Cortex of kidney (tissue), 1 donor: ENCODE measurements around the gene DTYMK.

Source experiments
- DNase-seq: peaks from one replicate; lab custom pipeline; 2025; lab: John Stamatoyannopoulos, UW

Gene DTYMK

DNA sequence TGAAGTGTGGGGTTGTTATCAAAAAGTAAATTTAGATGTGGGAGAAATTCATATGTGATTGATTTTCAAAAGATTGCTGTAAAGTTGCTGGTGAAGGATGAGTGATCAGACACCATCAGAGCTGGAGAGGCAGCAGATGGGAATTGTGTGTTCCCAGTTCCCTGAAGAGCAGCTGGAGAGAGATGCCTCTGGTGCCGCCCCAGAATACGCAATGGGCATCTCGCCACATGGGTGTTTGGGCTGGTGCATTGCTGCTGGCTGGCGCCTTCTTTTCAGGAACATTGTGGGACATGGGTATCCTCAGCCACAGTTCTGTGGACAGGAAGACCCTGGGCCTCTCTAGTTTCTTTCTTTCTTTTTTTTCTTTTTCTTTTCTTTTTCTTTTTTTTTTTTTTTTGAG is 37.2 kb downstream of the DTYMK start:
- no peak for DNase-seq

DNA sequence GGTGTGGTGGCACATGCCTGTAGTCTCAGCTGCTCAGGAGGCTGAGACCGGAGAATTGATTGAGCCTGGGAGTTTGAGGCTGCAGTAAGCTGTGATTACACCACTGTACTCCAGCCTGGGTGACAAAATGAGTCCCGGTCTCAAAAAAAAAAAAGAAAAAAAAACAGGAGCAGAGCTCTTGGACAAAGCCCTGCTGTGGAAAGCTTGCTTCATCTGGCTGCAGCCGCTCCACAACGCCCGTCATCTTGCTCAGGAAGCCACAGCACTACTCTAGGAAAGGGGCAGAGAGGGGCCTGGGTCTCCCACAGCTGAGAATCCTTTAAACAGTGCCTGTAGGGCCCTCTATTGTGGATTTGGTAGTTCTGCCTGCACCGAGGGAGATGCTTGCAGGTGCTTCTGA is 38.2 kb downstream of the DTYMK start:
- no peak for DNase-seq

DNA sequence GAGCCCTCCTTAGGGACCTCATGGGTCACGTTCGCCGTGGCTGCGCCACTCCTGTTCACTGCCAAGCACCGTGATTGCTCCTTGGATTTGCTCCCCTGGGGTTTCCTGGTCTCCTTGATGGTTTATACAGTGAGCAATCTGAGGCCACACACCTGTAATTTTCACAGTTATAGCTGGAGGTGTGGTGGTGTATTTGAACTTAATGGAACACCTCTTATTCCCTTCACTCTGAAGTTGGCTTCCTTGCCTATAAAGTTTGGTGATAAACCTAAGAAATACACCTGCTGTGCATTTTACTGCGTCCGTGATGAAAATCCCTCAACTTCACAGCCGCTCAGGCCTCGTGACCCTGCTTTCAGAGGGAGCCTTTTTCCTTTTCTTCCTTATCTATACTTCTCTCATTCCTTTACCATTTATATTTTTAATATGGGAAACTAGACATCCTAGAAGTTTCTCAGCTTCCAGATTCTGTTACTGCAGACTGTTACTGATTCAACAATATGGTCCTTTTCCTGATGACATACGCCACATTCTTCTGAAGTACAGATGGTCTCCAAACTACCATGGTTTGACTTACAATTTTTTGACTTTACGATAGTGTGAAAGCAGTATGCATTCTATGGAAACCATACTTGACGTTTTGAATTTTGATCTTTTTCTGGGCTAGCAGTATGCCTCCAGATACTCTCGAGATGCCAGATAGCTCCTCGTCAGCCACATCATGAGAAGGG is 40.5 kb downstream of the DTYMK start:
- DNase-seq, result no peak

GRCh38 chr2:241645056-241645914 is 41.3 kb downstream of the DTYMK start:
- DNase-seq, result no peak

- no peak for DNase-seq
Measured at GRCh38 chr2:241641631-241642030, 45.0 kb downstream of the DTYMK start.

DNA sequence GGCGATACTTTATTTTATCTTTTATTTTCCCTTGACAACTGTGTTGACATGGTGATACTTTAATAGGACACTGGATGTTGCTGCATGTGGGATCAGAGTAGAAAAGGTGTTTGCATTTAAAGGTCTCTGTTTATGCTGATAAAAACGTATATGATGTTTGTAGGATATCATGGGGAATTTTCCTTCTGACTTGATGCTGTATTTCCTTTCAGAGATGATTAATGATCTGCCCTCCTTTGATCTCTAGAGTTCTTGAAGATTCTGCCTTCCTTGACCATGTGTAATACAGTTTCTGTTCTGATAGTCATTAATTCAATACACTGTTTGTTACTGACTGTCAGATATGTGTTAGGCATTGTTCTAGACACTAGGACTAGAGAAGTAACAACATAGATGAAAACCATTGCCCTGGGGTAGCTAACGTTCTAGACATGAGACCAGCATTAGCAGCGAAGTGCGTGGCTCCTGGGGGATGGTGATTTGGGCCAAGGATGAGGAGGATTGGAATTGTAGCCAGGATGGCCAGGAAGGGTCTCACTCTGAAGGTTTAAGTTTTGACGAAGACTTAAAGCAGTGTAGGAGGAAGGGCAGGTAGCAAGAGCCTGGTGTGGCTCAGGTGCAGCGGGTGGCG is 46.3 kb downstream of the DTYMK start:
- no peak for DNase-seq

- DNase-seq, result no peak
Measured at GRCh38 chr2:241639385-241639784, 47.2 kb downstream of the DTYMK start.

- no peak for DNase-seq
Measured at GRCh38 chr2:241638940-241639339, 47.7 kb downstream of the DTYMK start.

DNA sequence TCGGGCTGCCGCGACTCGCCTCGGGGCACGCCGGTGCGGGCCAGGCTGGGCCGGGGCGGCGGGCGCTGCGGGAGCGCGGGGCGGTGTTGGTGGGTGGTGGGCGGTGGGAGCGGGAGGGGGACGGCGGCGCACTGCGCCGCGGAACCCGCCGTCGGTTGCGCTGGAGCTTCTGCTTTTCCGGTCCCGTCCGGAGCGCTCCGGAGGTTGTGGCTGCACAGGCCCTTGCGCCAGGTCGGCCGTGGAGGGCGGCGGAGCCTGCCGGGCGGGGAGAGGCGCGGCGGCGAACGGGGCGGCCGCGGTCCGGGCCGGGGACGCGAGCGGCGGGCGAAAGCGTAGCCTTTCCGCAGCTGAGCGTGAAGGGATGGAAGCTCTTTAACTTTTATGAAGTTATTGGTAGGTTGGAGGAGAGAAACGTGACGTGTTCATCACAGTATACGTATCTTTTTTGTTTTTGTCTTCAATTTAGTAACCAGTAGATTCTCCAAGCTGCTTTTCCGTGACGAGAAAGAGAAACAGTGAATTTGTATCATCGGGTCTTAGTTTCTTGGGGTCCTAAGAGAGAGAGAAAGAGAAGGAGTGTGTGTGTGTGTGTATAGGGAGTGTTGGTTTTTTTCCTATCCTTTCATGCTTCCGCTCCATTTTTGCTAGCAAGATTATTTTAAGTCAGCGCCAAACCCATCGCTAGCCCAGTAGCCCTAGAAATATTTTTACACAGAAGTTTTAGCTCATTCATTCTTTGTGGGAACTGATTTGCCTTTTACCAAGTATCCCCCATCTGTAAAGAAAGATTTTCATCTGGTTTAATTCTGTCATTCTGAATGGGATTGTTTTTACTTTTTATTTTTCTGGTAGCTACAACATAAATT is 48.6 kb downstream of the DTYMK start:
- no peak for DNase-seq

DNA sequence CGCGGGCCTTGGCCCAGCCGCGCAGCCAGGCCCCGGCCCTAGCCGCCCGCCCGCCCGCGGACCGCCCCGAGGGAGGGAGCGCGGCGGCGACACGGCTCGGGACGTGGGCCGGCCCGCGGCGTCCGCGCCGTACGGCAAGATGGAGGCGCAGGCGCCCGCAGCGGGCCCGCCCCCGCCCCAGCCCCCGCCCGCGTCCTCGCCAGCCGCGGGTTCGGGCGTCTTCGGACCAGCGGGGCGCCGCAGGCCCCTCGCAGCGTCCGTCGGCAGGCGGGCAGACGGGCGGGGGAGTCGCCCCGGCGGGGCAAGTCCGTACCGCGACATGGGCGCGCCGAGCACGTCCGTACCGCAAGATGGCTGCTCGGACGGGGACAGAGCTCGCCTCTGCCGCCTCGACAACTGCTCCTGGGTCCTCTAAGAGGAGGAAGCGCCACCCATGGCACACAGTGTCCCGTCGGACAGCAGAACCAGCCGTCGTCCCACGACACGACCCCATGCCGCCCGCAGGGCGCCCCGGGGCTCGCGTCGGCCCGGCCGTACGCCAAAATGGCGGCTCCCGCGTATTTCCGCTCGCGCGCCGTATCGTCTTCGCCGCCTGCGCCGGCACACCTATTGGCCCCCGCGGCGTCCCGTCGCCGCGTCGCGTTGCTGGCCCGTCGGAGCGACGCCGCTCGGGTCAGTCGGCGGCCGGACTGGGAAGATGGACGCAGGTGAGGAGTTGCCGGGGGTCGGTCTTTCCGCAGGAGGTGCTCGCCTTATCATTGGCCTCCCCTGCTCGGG is 49.4 kb downstream of the DTYMK start, which contains the start of the genes ATG4B and THAP4:
ATG4B (plus strand) TSS at position 676 of the 777 bp plus-strand sequence; CDS start at position 698, 22 bp downstream.
THAP4 (minus strand) TSS at position 141 of the 777 bp plus-strand sequence. CDS start 141 bp downstream, outside the sequence.
- DNase-seq, result no peak

DNA sequence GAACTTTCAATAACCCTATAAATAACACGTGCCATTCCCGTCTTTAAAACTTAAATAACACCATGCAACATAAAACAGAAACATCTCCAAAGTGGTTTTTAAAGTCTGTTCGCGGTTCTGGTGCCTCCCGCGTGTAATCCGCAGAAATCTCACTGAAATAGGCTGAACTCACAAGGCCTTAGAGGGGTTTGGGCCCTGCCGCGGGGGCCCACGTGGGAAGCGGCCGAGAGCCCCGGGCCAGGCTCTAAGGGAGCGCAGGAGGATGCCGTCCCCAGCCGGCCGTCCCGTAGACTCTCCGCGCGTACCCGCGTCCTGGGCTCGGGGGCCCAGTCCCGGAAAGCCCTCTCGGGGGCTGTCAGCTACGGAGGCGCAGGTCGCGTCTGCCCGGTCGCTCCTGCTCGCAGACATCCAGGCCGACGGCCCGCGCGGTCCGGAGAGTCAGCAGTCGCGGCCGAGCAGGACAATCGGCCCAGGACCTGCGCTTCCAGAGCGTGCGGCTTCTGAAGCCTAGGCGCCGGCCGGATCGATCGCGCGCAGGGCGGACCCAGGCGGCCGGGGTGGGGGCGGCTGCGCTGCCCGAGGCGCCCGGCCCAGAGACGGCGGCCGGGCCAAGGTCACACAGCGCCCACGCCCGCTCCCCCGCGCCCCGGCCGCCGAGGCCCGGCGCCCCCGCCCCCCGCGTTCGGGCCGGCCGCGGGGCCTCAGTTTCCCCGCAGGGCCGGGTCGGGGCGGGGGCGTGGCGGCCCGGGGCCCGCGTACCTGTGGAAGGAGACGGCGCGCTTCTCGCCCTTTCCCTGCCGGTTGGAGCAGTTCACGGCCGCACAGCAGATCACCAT is 50.2 kb downstream of the DTYMK start:
- no peak for DNase-seq

- DNase-seq, result no peak
Measured at GRCh38 chr2:241635756-241636155, 50.9 kb downstream of the DTYMK start.

DNA sequence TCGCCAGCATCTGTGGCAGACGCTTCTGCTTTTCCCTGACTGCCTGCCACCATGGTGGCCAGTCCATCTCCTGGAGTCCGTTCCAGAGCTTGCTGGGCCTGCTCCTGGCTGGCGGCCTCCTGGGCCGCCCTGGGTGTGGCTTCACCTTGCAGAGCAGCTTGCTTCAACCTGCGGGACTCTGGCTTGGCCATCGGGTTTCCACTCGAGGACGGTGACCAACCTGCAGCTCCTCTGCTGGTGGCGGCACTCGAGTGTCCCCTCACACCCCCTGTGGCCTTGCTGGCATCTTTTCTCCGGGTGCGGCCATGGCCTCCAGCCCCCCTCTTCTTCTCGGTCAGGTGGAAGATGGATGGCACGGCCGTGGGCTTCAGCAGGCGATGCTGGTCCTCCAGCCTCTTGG is 53.1 kb downstream of the DTYMK start:
- no peak for DNase-seq

DNA sequence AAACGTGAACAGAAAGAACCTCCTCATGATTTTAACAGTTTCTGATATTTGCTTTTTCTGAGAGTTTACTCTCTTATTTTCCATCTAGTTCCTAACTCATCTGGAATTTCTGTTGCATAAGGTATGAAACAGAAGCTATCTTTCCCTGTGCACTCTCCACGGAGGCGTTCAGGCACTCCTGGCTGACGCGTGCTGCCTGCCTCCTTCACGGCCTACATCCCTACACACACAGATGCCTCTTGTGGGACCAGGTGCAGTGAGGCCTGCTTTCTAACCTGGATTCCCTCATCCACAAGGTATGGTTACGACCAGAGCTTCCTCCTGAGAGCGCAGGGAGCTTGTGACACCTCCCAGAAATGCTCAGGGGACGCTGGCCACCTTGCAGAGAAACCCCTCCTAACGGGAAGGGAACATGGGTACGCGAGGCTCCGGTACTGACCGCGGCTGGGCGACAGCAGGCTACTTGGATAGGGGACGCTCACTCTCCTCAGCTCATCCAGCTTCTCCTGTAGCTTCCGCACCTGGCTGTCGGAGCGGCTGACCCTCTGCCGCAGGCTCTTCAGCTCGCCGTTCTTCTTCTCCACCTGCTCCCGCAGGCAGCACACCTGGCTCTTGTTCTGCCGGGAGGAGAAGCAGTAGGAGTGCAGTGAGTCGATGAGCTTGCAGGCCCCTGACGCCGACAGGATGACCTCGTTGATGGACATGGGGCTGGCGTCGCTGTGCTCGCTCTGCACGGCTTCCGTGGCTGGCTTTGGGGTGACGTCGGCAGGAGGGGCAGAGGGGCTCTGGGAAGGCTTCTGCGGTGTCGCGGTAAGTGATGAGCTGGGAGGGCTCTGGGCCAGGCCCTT is 53.9 kb downstream of the DTYMK start:
- no peak for DNase-seq

DNA sequence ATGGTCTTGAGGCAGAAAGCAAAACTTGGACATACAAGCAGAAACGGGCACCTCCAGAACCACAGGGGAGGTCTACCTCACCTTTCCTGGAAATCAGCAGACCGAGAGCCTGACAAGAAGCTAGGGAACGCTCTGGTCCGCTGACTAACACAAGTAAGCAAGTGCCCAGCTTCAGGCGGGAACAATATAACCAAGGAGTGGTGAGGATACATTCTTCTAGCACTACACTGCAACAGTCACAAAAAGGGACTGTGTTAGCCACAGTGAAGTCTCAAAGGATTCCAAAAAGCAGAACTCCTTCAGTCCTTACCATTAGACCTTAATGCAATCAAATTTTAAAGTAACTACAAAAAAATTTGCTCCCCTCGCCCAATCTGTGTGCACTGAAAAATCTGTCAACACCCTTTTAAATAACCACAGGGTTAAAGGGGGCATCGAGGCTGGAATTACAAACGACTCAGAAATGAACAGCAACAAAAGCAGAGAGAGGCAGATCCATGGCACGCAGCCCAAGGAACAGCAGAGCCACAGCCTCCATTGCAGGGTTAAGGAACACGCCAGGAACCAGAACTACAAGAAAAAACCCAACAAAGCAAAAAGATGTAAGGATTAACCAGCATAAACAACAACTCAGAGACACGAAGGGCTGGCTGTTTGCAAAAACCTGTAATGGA is 56.7 kb downstream of the DTYMK start:
- DNase-seq, result no peak

- DNase-seq, result no peak
Measured at GRCh38 chr2:241627675-241628074, 58.9 kb downstream of the DTYMK start.
